Large intestine (tissue), 3 donors: ENCODE results near the gene ROR1. TPM values are rescaled to one million over a fixed set of nuclear protein-coding genes. Genes with fewer than 3 reads are reported as not detected.

Experiments used
- DNase-seq, 2 donors: peaks; one replicate each; pipeline versions ENCODE4 v3.0.0 to v3.0.0-alpha.2; 2013
- H3K27ac ChIP-seq: one replicate; pipeline ENCODE4 v1.5.1; 2013; ENCODE audit warnings: low read length
- H3K27me3 ChIP-seq: 2 replicates; pipeline ENCODE4 v1.6.1; 2013; ENCODE audit warnings: low read length; ENCODE audit not compliant: control insufficient read depth, insufficient read depth
- H3K36me3 ChIP-seq: 2 replicates; pipeline ENCODE4 v1.6.1; 2013; ENCODE audit warnings: low read length; ENCODE audit not compliant: control insufficient read depth, insufficient read depth
- H3K4me1 ChIP-seq: one replicate; pipeline ENCODE4 v1.6.1; 2013; ENCODE audit warnings: low read length; ENCODE audit not compliant: control insufficient read depth, insufficient read depth
- H3K4me3 ChIP-seq: one replicate; pipeline ENCODE4 v1.5.1; 2013; ENCODE audit warnings: low read length
- H3K9me3 ChIP-seq: one replicate; pipeline ENCODE4 v1.6.1; 2013; ENCODE audit warnings: mild to moderate bottlenecking, low read depth, low read length, moderate library complexity; ENCODE audit not compliant: control insufficient read depth
- WGBS: methylation state at CpG from one replicate; pipeline ENCODE4 v1.1.5; 2013; ENCODE audit warnings: low lambda C conversion rate; ENCODE audit not compliant: insufficient coverage; 5-methylcytosine and 5-hydroxymethylcytosine counted together
- polyA plus RNA-seq: library from polyadenylated mRNA; unstranded; fragments of 120-200 nt; gene quantifications from one replicate; pipeline ENCODE4 v1.2.1, GENCODE V29; 2013

ROR1 gene
- polyA plus RNA-seq, 1 donor: 14.4 TPM

DNA sequence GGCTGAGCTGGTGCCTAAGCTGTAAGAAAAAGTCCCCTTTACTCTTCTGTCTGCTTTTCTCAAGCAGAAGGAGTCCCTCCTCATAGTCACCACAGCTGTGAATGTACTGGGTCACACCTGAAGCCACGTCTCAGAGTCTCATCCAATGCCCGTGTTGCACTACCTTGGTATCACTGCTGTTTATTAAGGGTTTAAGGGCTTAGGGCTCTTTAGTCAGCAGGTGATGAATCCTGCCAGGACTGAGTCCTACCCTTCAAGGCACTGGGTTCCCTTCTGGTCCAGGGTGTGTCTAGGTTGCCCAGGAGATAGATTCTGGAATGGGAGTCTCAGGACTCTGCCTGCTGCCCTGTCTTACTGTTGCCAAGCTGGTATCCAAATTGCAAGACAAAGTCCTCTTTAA, 33.4 kb upstream of the ROR1 start:
- H3K27ac ChIP-seq: no peak overlapping the region
- WGBS: no CpG with 5 or more reads among the region's 2 CpGs
- no peaks in the 10 kb centered on the region for H3K4me1 ChIP-seq
- no peak for DNase-seq
- H3K9me3 ChIP-seq: peaks cover 2% of the 10 kb centered on the region
- no peaks in the 10 kb centered on the region for H3K27me3 ChIP-seq
- H3K4me3 ChIP-seq: no peak overlapping the region
- H3K36me3 ChIP-seq: no peaks in the 10 kb centered on the region

DNA sequence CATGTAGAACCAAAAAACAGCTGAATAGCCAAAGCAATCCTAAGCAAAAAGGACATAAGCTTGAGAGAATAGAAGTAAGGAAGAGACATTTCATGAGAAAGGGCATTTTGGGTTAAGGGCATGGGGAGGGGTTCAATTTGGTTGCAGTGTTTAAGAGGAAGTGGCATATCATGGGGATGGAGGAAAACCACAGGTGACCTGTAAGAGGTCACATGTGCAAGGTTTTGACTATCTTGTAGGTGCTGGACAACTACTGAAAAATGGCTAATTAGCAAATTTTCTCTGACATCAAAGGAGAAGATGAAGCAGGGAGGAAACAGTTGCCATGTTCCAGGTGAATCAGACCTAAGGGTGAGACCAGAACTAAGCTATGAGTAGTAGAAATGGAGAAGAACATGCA, 31.3 kb upstream of the ROR1 start:
- H3K4me3 ChIP-seq: no peak overlapping the region
- no peaks in the 10 kb centered on the region for H3K4me1 ChIP-seq
- H3K9me3 ChIP-seq: peaks cover 2% of the 10 kb centered on the region
- DNase-seq: no peak
- no peaks in the 10 kb centered on the region for H3K36me3 ChIP-seq
- H3K27ac ChIP-seq: no peak overlapping the region
- no peaks in the 10 kb centered on the region for H3K27me3 ChIP-seq

GRCh38 chr1:63743781-63744180, 30.0 kb upstream of the ROR1 start:
- Histone ChIP-seq H3K27me3 (no peaks in the 10 kb centered on the region), H3K4me3 (no peak overlapping the region), H3K27ac (no peak overlapping the region), H3K4me1 (no peaks in the 10 kb centered on the region), H3K36me3 (no peaks in the 10 kb centered on the region), H3K9me3 (peaks cover 2% of the 10 kb centered on the region)
- DNase-seq: no peak

GRCh38 chr1:63746129-63746864, 27.5 kb upstream of the ROR1 start:
- Histone ChIP-seq H3K4me1 (no peaks in the 10 kb centered on the region), H3K9me3 (peaks cover 2% of the 10 kb centered on the region), H3K36me3 (no peaks in the 10 kb centered on the region), H3K27me3 (no peaks in the 10 kb centered on the region), H3K4me3 (no peak overlapping the region), H3K27ac (no peak overlapping the region)
- WGBS: no CpG with 5 or more reads among the region's 12 CpGs
- DNase-seq: no peak

DNA sequence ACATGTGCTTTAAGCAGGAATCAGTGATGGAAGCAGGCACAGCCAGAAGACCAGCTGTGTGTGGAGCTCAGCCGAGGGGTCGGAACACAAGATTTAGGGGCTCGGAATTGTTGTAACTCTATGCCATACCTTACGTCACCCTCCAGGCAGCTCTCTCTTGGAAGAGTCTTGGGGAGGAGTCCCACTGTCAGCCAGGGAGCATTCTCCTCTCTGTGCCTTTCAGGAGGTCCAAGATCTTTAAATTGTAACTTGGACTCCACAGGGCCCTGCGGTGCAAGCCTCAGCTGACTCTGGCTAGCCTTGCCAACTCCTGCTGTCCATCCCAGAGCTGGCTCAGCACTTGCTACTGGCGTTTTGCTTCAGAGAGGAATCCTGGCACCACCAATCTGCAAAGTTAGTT, 26.4 kb upstream of the ROR1 start:
- Histone ChIP-seq H3K4me1 (no peaks in the 10 kb centered on the region), H3K27me3 (no peaks in the 10 kb centered on the region), H3K27ac (no peak overlapping the region), H3K9me3 (no peaks in the 10 kb centered on the region), H3K4me3 (no peak overlapping the region), H3K36me3 (no peaks in the 10 kb centered on the region)
- DNase-seq: no peak
- WGBS: no CpG with 5 or more reads among the region's 6 CpGs

DNA sequence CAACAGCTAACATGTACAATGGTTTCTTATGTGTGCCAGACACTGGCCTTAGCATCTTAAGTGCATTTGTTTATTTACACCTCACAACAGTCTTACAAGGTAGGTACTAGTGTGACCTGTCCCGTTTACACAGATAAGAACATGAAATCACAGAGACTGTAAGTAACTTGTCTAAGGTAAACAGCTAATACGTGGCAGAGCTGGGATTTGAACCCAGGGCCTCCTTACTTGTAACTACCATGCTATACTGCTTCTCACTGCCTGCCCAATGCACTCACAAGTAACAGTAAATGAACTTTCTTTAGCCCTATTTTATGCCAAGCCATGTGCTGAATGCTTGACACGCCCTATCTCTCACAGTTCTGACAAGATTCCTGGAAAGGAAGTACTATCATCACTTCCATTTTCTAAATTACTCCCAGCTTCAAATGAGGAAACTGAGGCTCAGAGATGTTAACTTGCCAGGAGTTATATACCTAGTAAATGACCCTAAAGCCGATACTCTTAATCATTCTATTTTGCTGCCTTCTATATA, 25.7 kb upstream of the ROR1 start:
- WGBS: 70% methylated on average over 2 of the region's 4 CpGs
- Histone ChIP-seq H3K9me3 (no peaks in the 10 kb centered on the region), H3K36me3 (no peaks in the 10 kb centered on the region), H3K27me3 (no peaks in the 10 kb centered on the region), H3K27ac (no peak overlapping the region), H3K4me1 (no peaks in the 10 kb centered on the region), H3K4me3 (no peak overlapping the region)
- no peak for DNase-seq

GRCh38 chr1:63748641-63749040, 25.2 kb upstream of the ROR1 start:
- Histone ChIP-seq H3K4me1 (no peaks in the 10 kb centered on the region), H3K9me3 (no peaks in the 10 kb centered on the region), H3K27ac (no peak overlapping the region), H3K4me3 (no peak overlapping the region), H3K27me3 (no peaks in the 10 kb centered on the region), H3K36me3 (no peaks in the 10 kb centered on the region)
- no peak for DNase-seq
- 93% methylated on average over 3 of the region's 5 CpGs for WGBS

DNA sequence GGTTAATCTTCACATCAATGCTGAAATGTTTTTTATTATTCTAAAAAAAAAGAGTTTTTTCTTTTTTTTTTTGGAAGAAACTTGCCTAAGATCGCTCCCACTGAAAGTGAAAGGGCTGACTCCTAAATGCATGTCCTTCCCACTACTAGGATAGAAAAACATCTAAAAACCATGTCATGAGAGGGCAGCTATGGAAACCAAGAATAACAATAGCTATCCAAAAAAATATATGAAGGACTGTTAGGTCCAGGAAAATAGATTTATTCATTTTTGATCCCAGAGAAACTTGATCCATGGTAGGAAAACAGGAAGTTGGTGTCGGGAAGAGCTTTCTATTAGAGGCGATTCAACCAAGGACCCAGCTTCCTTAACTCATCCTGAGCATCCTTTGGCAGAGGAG, 23.1 kb upstream of the ROR1 start:
- Histone ChIP-seq H3K36me3 (no peaks in the 10 kb centered on the region), H3K4me1 (no peaks in the 10 kb centered on the region), H3K9me3 (no peaks in the 10 kb centered on the region), H3K27me3 (no peaks in the 10 kb centered on the region), H3K27ac (no peak overlapping the region), H3K4me3 (no peak overlapping the region)
- WGBS: no CpG with 5 or more reads among the region's 3 CpGs
- no peak for DNase-seq

DNA sequence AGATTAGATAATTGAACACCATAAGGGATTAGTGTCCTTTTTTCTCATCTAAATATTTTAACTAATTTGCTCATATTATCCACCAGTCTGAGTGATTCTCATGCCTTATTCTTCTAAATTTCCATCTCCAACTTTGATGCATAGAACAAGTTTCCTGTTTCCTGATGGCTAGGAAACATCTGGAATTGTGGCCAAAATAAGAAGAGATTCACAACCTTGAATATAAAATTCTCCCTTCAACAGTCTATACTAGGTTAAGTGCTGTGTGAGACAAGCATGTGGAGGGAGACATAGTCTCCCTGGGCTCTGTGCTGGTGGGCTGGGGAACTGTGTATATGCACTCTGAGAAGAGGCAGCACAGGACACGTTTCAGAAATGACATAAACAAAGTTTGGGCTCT, 21.6 kb upstream of the ROR1 start:
- Histone ChIP-seq H3K4me1 (no peaks in the 10 kb centered on the region), H3K36me3 (no peaks in the 10 kb centered on the region), H3K9me3 (no peaks in the 10 kb centered on the region), H3K27me3 (no peaks in the 10 kb centered on the region), H3K4me3 (no peak overlapping the region), H3K27ac (no peak overlapping the region)
- DNase-seq: no peak
- WGBS: no CpG with 5 or more reads among the region's 1 CpG

DNA sequence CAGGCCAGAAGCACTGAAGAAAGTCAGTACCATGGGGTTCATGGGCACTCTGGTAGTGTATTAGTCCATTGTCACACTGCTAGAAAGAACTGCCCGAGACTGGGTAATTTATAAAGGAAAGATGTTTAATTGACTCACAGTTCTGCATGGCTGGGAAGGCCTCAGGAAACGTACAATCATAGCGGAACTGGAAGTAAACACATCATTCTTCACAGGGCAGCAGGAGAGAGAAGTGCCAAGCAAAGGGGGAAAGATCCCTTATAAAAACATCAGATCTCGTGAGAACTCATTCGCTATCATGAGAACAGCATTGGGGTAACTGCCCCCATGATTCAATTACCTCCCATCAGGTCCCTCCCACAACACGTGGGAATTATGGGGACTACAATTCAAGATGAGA, 20.2 kb upstream of the ROR1 start:
- H3K27me3 ChIP-seq: no peaks in the 10 kb centered on the region
- H3K9me3 ChIP-seq: no peaks in the 10 kb centered on the region
- DNase-seq: no peak
- no peak overlapping the region for H3K27ac ChIP-seq
- 80% methylated on average over 3 of the region's 6 CpGs for WGBS
- H3K4me3 ChIP-seq: no peak overlapping the region
- H3K4me1 ChIP-seq: no peaks in the 10 kb centered on the region
- H3K36me3 ChIP-seq: no peaks in the 10 kb centered on the region

GRCh38 chr1:63756839-63757238, 17.0 kb upstream of the ROR1 start:
- H3K36me3 ChIP-seq: no peaks in the 10 kb centered on the region
- H3K9me3 ChIP-seq: no peaks in the 10 kb centered on the region
- H3K4me3 ChIP-seq: no peak overlapping the region
- no peak overlapping the region for H3K27ac ChIP-seq
- peaks cover 6% of the 10 kb centered on the region for H3K4me1 ChIP-seq
- no peaks in the 10 kb centered on the region for H3K27me3 ChIP-seq
- DNase-seq: no peak
